HG03342 (cell line): ENCODE measurements around the gene DEPDC1.
"Not testable (repeated sequence)": the region's sequence is repeated elsewhere in the genome, so short reads cannot be mapped to it uniquely, and the experiment has no call there.

Source experiments
- ATAC-seq: cut with Tn5 transposase; IDR thresholded peaks from one replicate; pipeline ENCODE4 v1.9.1; 2021; ENCODE audit warnings: mild to moderate bottlenecking, moderate library complexity; ENCODE audit not compliant: unreplicated experiment

The DEPDC1 gene

GRCh38 chr1:68479501-68479900 is 17.4 kb downstream of the DEPDC1 start:
- ATAC-seq: no peak

GRCh38 chr1:68478662-68479061 is 18.2 kb downstream of the DEPDC1 start:
- no peak for ATAC-seq

GRCh38 chr1:68476626-68477025 is 20.3 kb downstream of the DEPDC1 start:
- not testable (repeated sequence) for ATAC-seq

DNA sequence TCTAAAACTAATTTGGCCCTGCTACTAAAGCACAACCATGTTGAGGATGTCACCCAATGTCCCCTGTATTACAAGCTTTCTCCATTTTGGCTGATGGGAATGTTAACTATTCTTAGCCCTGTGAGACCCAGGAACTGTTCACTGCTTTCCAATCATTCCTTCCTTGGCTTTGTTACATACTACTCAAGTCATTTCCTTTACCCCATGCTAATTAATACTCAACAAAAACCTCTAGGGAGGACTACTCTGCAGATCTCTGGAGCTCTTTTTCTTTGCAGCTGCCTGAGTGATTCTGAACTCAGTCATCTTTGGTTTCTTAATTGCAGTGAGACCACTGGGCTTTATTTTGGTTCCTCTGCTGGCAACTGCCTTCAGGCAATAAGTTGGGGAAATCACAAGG is 23.8 kb downstream of the DEPDC1 start:
- no peak for ATAC-seq

- ATAC-seq: no peak
Measured at GRCh38 chr1:68470388-68470970, 26.4 kb downstream of the DEPDC1 start.

DNA sequence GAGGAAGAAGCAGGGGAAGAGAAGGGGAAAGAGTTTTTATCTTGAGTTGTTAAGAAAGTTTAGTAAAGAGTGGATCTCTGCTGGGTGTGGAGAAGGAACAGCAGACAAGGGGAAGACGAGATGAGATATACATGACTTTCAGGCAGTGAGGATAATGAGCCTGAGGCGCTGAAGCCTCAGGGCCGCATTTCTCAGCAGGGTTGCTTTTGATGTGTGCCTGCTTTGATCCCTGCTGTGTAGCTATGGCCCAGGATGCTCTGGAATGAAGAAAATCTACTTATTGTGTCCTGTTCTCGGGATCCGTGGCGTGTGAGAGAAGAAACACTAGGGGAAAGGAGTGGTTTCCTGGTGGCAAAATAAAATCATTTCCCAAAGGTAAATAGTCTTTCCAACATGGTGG is 32.0 kb downstream of the DEPDC1 start:
- ATAC-seq: no peak

GRCh38 chr1:68460935-68461334 is 35.9 kb downstream of the DEPDC1 start:
- ATAC-seq: no peak

GRCh38 chr1:68459796-68460195 is 37.1 kb downstream of the DEPDC1 start:
- ATAC-seq: no peak

- no peak for ATAC-seq
Measured at GRCh38 chr1:68459091-68459490, 37.8 kb downstream of the DEPDC1 start.

- no peak for ATAC-seq
Measured at GRCh38 chr1:68456202-68456601, 40.7 kb downstream of the DEPDC1 start.

- peak; percentile 89 for ATAC-seq
Measured at GRCh38 chr1:68454534-68454933, 42.3 kb downstream of the DEPDC1 start.

GRCh38 chr1:68453060-68453670 is 43.7 kb downstream of the DEPDC1 start:
- no peak for ATAC-seq

- ATAC-seq: no peak
Measured at GRCh38 chr1:68449901-68450300, 47.0 kb downstream of the DEPDC1 start, which contains the start of gene RPE65. RPE65 (minus strand) TSS chr1:68449954; CDS start chr1:68449905, 49 bp downstream.

- ATAC-seq: no peak
Measured at GRCh38 chr1:68448365-68448764, 48.5 kb downstream of the DEPDC1 start.

- ATAC-seq: no peak
Measured at GRCh38 chr1:68445709-68446108, 51.2 kb downstream of the DEPDC1 start.

DNA sequence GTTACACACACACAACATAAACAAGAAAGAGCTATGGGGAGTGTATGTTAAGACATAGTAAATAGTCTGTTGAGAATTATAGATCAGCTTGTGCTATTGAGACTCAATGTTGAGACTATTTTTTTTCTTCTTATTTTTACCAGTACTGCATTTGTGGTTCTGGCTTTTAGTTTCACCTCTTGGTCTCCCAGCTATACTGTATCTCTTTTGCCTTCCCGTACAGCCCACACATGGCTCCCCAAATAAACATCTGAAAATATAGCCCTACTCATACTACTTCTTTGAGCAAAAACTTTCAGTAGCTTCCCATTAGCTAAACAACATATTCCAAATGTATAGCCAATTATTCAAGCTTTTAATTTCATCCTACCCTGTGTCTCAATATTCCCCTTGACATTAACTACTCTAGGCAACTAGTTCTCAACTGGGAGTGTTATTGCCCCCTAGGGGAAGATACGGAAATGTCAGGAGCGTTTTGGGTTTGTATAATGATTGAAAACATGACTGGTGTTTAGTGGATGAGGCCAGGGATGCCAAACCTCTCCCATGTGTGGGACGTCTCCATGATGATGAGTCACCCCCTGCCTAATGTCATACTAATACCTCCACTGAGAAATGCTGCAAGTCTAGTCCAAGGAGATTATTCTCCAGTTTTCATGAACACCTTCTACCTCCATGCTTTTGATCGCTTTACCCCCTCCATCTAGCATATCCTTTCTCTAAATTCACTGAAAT is 53.9 kb downstream of the DEPDC1 start:
- ATAC-seq: peak; percentile 94

DNA sequence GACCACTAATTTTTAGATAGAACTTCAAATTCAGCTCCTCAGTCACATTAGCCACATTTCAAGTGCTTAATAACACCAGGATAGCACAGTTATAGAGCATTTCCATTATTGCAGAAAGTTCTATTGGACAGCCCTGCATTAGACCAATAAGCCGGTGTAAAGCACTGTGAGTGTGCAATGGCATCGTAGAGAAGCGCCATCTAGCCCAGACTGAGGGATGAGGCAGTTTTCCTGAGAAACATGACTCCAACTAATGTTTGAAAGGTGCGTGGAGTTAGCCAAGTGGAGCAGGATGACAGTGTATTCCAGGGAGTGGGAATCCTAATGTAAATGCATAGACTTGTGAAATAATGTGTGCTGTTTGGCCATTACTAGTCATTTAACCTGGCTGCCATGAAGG is 54.9 kb downstream of the DEPDC1 start:
- ATAC-seq: no peak

GRCh38 chr1:68438310-68438709 is 58.6 kb downstream of the DEPDC1 start:
- ATAC-seq: peak; percentile 45

GRCh38 chr1:68433395-68433794 is 63.5 kb downstream of the DEPDC1 start:
- ATAC-seq: no peak

DNA sequence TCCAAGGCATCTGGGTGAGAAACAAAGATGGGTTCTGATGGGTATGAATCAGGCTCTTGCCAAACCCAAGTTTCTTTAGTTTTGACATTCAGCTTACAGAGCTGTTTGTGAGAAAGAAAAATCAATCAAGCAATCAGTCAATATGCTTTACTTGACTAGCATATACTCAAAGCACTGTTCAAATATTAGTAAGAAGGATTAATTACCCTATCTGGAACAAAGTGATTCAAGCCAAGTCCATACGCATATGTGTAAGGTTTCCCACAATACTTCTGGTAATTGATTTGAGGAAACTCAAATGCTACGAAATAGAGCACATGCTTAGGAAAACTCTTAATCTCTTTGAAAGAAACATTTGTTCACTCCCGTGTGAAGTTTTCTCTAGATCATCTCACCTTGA is 65.8 kb downstream of the DEPDC1 start:
- ATAC-seq: no peak

- ATAC-seq: no peak
Measured at GRCh38 chr1:68429233-68429808, 67.6 kb downstream of the DEPDC1 start.

DNA sequence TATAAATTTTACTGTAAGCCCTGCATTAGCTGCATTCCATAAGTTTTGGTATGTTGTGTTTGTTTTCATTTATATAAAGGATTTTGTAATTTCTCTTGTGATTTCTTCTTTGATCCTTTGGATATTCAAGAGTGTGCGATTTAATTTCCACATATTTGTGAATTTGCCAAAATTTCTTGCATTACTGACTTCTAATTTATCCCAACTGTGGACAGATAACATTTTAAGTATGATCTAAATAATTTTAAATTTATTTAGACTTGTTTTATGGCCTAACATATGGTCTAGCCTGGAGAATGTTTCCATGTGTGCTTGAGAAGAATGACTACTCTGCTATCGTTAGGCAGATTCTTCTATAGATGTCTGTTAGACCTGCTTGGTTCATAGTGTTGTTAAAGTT is 70.3 kb downstream of the DEPDC1 start:
- no peak for ATAC-seq
